Eye (tissue), 1 donor: Measurements from ENCODE around the gene KCNIP2.

Experiments
- DNase-seq: peaks from one replicate; pipeline ENCODE4 v3.0.0-alpha.2; 2015

KCNIP2 gene

GRCh38 chr10:101781984-101782810 is 61.4 kb downstream of the KCNIP2 start:
- DNase-seq = no peak

DNA sequence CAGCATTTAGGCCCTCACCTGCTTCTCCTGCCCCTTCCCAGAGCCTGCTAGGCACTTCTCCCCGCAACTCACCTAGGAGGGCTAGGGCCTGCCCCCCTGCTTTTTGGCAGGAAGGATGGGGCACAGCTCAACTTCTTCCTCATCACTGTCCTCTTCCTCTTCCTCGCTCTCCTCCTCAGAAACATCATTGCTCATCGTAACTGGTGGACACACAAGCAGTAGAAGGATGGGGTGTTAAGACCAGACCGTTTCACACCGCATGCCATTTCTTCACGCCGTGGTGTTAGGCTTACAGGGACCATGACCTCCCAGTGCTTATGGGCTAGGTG is 62.0 kb downstream of the KCNIP2 start:
- DNase-seq = no peak

- peak; percentile 85 for DNase-seq
Measured at GRCh38 chr10:101780818-101781654, 62.6 kb downstream of the KCNIP2 start.

DNA sequence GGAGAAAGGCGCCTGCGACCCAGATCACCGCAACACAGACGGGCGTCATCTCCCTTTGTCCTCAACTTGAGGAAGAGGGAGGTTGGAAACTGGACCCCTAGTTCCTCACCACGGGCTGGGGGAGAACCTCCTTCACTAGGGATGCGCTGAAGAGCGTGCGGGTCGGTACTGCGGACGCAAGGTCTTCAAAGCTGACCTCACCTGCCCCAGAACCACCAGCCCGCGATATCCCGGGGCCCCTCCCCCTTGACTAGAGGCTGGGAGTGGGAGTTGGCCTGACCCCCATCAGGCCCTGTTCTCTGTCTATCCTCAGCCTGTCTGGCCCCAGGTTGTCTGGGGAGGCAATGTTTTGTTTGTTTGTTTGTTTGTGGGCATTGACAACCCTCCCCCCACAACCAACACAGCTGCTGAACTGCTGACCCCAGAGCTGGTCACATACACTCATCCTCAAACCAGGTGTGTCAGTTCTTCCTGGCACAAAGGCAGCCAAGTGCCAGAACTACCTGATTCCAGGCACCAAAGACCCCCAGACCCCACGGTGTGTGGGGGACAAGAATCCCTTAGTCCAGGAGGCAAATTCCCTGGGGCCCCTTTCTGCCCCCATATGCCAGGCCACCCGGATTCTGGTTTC is 63.3 kb downstream of the KCNIP2 start:
- no peak for DNase-seq

GRCh38 chr10:101779544-101780186 is 63.9 kb downstream of the KCNIP2 start:
- DNase-seq = peak; percentile 92

DNA sequence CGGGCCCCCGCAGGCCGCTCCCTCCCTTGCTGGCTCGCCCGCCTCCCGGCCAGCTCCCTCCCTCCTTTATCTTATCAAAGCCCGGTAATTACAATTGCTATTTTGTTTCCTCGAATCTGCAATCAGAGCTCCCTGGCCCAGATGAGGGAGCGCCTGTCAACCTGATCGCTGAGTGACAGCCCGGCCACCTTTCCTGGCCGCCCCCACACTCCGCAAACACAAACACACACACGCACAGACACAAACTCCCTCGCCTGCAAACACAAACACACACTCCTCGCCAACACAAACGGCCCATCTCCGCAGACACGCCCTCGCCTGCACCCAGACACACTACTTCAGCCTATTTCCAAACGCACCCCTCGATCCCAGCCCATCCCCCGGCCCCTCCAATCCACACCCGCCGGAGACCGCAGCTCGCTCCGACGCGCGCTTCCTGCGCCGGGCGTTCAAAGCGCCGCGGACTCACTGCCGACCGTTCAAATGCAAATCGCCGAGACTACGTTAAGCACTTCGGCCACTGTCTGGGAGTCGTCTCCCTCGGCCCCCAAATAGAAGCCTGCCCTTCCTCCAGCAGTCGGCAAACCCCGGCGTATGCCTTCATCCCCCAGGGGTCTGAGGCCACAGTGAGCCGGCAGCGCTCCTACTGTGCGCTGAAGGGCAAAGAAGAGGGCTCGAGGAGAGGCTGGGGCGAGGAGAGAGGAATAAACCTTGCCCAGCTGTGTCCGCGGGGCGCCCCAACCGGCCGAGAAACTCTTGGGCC is 64.6 kb downstream of the KCNIP2 start:
- DNase-seq = peak; percentile 78

DNA sequence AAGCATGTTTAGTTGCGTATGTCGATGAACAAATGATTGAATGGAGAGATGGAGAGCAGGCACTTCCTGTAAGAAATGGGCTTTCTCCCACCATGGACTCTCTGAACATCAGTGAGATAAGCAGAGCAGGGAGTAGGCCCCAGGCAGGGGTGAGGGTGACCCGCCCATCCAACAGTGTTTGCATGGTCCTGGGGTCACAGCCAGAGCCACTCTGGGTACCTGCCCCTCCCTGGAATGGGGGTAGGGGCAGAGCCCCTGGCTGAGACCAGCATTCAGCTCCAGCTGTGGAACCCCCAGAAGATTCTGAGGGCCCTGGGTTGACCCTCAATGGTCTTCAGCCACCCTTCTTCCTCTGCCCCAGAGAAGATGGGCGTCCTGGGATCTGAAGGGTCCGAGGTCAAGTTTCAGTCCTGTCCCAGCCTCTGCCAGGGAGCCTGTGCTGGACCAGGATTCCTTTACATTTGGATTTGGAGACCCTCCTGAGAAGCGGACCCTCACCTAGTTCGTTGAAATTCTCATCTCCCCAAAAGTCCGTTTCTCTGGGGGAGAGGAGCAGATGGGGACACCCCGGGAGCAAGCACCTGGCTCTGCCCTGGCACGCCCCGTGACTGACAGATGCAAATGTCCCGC is 65.3 kb downstream of the KCNIP2 start:
- DNase-seq = no peak

DNA sequence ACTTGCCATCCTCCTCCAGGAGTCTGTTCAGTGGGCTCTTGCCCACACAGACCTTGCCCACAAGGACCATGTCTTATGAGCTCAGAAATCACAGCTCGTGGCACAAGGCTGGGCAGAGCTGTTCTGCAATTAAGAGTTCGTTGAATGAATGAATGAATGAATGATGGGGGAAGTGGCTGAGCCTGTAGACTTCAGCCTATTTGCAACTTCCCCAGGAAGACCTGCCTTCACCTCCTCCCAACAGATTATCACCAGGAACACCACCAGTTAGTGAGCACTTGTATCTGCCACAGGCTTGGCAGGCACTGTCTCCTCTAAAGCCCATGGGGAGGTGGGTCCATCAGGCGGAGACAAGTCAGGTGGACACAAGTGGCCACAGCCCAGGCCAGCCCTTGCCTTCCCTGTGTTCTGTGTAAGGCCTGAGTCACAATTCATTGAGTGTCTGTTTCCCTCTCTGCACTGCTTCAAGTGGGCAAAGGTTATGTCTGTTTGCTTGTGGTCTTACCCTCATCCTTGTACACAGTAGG is 65.9 kb downstream of the KCNIP2 start:
- DNase-seq = no peak

- peak; percentile 28 for DNase-seq
Measured at GRCh38 chr10:101776161-101776817, 67.3 kb downstream of the KCNIP2 start.
